SKM-1 (cell line): ENCODE data around the gene SYDE2.
"Not testable (repeated sequence)": the region's sequence is repeated elsewhere in the genome, so short reads cannot be mapped to it uniquely, and the experiment has no call there.

Source experiments
- DNase-seq: peaks from one replicate; lab custom pipeline; 2025; ENCODE audit not compliant: unreplicated experiment; lab: John Stamatoyannopoulos, UW

SYDE2 gene, protein sequence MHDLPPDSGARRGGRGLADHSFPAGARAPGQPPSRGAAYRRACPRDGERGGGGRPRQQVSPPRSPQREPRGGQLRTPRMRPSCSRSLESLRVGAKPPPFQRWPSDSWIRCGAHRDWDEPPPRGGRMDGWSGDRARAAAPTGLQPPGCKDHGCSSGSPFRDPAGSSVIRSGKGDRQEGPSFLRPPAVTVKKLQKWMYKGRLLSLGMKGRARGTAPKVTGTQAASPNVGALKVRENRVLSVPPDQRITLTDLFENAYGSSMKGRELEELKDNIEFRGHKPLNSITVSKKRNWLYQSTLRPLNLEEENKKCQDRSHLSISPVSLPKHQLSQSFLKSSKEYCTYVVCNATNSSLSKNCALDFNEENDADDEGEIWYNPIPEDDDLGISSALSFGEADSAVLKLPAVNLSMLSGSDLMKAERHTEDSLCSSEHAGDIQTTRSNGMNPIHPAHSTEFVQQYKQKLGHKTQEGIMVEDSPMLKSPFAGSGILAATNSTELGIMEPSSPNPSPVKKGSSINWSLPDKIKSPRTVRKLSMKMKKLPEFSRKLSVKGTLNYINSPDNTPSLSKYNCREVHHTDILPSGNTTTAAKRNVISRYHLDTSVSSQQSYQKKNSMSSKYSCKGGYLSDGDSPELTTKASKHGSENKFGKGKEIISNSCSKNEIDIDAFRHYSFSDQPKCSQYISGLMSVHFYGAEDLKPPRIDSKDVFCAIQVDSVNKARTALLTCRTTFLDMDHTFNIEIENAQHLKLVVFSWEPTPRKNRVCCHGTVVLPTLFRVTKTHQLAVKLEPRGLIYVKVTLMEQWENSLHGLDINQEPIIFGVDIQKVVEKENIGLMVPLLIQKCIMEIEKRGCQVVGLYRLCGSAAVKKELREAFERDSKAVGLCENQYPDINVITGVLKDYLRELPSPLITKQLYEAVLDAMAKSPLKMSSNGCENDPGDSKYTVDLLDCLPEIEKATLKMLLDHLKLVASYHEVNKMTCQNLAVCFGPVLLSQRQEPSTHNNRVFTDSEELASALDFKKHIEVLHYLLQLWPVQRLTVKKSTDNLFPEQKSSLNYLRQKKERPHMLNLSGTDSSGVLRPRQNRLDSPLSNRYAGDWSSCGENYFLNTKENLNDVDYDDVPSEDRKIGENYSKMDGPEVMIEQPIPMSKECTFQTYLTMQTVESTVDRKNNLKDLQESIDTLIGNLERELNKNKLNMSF

DNA sequence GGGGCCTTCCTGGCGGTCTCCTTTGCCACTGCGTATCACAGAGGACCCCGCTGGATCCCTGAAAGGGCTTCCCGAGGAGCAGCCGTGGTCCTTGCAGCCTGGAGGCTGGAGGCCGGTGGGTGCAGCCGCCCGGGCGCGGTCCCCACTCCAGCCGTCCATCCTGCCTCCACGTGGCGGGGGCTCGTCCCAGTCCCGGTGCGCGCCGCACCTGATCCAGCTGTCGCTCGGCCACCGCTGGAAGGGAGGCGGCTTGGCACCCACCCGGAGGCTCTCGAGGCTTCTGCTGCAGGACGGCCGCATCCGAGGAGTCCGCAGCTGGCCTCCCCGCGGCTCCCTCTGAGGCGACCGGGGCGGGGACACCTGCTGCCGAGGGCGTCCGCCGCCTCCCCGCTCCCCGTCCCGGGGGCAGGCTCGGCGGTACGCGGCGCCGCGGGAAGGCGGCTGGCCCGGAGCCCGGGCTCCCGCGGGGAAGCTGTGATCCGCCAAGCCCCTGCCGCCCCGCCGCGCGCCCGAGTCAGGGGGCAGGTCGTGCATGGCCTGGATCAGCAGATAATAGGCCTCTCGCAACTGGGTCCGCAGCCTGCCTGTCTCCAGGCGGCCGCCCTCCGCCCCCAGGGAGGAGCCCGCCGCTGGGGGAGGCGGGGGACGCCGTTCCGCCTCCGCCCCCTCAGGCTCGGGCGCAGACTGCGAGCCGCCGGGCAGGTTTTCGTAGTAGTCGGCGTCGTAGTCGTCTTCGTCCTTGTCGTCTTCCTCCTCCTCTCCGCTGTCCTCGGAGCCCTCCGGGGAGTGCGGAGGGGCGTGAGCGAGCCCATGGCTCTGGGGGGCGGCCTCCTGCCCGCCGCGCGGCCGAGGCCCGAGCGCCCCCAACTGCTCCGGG, at the start of gene SYDE2:
Gene SYDE2 (minus strand): TSS at position 554 of the 877 bp plus-strand sequence. CDS start 20 bp downstream, at position 534.
- DNase-seq: peak; percentile 72

DNA sequence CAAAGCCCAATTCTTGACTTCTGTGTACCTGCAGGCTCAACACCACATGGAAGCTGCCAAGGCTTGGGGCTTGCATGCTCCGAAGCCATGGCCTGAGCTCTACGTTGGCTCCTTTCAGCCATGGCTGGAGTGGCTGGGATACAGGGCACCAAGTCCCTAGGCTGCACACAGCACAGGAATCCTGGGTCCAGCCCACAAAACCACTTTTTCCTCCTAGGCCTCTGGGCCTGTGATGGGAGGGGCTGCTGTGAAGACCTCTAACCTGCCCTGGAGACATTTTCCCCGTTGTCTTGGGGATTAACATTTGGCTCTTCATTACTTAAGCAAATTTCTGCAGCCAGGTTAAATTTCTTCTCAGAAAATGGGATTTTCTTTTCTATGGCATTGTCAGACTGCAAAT, 48.2 kb upstream of the SYDE2 start:
- DNase-seq: not testable (repeated sequence)

DNA sequence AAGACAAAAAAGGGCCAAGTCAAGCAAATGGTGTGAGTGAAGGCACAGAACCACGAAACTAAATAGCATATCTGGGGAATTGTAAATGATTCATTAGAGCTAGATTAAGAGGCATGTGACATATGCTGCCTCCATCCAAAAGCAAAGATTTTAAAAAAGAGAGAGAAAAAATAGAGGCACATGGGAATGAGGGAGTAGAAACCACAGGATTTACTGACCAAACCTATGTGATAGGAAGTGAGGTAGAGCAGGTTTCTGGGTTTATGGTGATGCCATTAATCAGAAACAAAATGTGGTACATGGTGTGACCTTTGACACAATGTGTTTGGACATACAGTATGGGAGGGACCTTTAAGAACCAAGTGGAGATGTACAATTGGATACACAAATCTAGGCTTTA, 45.1 kb upstream of the SYDE2 start:
- DNase-seq: no peak

DNA sequence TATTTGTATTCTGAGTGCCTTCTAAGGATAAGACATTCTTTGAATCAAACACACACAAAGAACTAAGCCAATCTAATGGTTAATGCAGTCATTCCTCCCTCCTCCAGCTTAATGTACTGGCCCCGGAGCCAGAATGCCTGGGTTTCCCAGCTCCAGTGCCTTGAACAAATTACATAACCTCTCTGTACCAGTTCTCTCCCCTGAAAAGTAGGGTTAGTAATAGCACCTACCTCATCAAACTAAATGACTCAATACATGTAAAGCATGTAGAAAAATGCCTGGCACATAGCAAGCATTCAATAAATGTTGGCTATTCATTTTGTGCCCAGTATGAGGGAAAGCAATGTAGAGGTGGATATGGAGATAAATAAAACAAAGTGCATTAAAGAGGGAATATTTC, 44.6 kb upstream of the SYDE2 start:
- no peak for DNase-seq

DNA sequence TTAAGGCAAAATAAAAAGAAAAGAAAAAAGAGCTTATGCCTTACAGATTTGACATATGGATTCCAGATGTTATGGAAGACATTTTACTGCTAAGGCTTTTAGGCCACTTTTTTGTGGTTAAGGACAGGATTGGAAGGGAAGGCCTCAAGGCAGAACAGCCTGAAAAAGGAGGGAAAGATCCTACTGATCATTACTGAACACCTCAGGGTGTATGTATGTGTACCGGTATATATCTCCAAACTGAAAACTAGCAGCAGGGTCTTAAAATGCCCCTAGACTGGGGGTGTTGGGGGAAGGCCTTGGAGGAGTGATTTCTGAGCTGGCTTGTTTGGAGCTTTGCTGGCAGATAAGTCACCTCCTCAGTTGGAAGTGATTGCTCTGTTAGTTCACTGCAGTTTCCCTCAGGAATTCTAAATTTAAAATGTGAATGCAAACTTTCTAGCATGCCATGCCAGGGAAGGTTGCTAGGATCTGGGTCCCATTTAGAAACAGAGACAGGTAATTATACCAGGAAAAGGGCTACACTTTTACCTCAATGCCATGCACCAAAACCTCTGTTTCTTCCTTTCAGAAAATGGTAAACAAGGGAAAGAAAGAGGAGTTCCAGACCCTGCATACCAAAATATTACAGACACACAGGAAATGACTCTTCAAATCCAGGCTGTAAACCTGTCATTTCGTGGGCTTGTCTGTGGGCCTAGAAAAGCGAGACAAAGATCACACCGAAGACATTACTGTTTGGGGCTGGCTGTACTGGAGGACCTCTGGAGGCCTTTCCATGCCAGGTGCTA, 43.6 kb upstream of the SYDE2 start:
- DNase-seq: no peak

DNA sequence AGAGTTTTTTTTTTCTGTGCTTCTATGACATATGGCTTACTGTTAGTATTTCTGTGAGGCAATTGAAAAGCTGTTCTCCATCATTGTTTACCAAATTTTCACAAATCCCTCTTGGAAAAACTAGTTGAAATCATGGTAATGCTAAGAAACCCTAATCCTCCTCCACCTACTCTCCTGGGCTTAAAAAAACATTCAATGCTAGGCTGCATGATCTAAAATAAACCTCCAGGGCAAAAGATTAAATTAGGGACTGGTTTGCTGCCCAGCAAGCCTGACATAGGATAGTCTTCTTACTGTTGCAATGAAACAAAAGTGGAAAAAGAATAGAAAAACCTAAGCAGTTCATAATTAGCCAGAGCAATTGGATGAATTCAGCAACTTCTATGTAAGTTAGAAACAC, 42.6 kb upstream of the SYDE2 start:
- DNase-seq: no peak

DNA sequence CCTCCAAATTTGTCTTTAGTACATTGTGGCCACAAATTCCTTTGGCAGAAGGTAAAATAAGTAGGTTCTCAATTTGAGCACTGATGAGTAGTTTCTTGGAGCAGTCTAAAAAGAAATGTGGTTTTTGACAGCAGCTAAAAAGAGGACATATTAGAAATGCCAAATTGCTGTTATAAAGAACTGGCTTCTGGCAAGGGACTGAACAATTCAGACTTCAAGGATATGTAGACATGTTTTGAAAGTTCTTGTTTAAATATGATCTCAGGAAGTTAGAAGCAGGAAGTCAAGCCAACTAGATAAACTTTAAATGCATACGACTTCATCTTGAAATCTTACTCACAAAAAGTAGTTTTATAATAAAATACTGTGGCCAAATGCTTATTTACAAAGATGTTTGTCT, 39.8 kb upstream of the SYDE2 start:
- DNase-seq: no peak

DNA sequence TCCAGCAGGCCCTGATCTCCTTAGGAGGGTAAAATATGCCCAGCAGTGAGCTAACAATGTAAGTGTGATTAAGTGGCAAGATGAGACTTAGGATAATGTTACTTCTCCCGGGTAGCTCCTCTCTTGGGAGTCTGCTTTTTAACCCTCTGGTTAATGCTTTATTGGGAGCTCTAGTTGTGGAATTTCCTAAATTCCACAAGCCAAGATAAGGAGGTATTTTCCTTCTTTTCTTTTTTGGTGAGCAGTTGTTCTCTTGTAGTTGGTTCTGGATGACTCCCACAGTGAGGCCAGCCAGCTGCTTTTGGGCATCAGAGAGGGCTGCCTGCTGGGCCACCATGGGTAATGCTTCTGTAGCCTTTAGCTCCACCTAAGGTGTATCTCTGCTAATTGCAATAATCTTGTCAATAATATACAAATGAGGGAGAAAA, 39.4 kb upstream of the SYDE2 start:
- DNase-seq: no peak

DNA sequence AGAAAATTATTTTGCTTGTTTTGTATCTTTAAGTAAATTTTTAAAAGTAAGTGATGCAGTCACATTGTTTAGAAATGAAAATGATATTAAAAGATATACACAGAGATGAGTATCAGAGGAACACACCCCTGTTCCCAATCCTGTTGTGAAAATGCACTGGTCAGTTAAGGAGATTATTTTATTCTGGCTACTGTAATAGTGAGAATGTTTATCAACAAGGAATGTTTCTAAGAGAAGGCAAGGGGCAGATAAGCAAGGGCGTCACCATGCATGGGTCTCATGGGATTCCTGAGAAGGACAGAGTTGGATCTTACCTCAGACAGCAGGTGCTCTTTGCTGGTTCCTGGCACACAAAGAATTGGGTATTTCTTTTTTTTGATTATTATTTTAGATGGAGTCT, 36.8 kb upstream of the SYDE2 start:
- DNase-seq: no peak

DNA sequence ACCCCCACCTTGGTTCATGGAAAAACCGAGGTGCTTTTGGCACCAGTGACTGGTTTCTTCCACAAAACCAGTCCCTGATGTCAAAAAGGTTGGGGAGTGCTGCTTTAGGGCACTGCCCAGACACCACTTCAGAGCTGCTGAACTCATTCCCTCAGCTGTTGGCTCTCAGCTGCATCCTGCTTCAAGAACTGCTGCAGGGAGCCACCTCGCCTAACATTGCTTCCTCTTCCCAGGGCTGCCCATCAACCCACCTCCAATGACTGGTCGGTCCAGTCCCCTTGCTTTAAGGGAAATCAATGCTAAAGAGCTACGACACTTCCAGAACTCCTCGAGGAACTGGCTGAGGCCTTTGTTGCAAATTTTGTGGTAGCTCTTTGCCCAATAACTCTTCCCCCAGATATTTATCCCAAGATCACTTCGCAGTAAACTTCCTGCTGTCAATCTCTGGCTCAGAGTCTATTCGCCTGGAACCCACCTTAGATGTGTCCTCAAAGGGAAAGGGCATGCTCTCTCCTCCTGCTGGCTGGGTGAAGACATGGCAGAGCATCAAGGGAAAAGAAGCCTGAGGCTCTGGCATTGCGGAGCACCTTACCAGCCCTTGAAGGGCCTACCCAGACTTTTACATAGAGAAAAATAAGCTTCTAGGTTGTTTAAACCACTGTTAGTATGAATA, 29.6 kb upstream of the SYDE2 start:
- DNase-seq: no peak

DNA sequence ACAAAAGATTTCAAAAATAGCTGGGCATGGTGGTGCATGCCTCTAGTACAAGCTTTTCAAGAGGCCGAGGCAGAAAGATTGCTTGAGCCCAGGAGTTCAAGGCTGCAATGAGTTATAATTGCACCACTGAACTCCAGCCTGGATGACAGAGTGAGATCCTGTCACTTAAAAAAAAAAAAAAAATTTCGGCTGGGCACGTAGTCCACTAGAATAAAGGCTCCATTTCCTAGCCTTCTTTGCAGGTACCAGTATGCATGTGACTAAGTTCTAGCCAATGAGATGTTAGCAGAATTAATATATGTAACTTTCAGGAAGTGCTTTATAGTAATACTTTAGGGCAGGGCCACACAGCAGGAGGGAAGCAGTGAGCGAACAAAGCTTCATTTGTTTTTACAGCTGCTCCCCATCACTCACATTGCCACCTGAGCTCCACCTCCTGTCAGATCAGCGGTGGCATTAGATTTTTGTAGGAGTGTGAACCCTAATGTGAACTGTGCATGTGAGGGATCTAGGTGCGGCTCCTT, 28.8 kb upstream of the SYDE2 start:
- DNase-seq: no peak

DNA sequence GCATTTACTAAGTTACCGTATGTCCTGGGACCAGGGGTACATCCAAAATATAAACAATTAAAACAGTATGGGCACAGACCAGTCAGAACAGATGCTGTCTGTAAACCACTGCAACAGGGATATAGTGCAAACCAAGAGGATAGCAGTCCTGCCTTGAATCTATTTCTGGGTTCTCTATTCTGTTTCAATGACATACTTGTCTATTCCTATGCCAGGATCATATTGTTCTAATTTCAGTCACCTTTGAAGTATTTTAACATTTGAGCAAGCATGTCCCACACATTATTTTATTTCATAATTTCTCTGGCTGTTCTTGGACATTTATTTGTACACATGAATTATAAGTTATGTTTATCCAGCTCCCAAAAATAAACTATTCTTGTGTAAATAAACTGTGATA, 28.2 kb upstream of the SYDE2 start:
- no peak for DNase-seq

DNA sequence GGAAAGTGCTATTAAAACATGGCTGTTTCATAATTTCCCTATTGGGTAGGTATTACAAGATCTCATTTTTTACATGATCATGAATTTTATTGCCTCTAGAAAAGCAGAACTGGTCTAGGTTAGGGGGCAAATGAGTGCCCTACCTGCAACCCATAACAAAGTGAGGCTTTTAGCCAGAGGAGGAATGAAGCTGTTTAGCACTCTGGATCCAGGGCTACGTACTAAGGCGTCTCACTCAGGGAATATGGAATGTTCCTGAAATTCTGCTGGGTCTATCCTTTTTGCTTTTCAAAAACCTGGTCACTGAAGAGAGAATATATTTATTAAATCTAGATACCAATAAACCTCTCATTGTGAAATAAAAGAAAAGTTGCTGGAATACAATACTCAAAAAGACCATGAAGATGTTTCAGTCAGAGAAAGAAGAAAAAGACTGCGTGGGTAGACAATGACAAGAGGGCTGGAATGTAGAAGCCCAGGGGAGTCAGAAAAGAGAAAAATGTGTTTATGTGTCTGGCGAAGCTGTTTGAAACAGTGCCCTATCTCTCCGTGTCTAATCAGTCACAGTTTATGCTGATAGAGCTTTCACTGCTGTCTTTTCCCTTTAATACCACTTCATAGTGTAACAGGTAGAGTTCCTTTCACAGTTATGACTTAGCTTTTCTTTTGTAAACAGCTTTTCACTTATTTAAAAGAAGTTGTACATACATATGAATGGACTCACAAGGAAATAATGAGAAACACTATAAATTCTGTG, 25.0 kb upstream of the SYDE2 start:
- no peak for DNase-seq

DNA sequence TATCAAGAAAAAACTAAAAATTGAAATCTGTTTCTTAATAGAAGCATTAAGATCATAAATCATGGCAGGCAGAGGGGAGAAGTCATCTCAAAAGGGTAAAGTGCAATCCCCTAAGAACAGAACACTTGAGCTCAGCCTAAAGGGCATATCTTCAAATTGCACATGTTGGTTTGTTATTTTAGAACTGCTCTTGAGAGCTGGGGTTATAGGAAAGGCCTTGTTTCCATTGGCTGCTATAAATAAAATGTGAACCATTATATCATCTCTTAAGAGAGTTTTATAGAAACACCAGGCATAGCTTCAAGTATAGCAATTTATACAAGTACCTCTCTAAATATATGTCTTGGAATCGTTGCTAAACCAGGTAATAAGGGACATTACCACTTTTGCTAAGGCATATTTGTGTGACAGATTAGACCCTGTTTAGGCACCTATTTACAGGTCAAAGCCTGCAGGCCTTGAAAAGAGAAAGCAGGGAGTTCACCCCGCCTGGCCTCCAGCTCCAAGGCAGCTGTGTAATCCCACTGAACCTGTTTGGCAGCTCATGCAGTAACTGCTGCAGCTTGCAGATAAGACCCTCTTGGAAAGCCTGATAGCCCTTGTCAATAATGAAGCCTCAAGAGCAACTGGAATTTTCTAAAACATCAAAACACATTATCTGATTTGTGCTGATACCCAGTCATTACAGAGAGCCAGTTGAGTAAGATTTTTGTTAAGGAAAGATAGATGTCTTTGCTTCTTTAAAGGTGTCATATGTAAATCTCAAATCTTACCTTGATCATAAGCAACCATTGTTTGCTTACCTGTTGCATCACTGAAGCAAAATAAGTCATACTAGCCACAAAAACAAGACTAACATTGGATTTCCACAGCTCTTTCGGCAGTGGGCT, 24.2 kb upstream of the SYDE2 start:
- no peak for DNase-seq

DNA sequence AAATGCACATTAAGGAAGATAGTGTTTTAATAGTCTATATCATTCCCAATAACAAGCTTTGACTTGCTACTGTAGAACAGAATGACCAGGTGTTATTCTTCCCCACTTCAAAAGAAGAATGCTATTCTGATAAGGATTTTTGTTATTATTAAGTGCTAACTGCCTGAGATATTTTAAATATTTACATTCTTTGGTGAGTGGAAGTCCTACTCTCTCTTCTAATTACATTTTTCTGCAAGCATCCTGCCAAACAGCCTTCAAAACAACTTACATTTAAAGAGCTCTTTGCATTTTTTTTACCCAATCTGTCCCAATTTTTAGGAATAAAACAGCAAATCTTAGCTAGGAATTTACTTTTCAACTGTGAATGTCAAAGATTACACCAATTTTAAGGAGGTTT, 23.5 kb upstream of the SYDE2 start:
- no peak for DNase-seq

DNA sequence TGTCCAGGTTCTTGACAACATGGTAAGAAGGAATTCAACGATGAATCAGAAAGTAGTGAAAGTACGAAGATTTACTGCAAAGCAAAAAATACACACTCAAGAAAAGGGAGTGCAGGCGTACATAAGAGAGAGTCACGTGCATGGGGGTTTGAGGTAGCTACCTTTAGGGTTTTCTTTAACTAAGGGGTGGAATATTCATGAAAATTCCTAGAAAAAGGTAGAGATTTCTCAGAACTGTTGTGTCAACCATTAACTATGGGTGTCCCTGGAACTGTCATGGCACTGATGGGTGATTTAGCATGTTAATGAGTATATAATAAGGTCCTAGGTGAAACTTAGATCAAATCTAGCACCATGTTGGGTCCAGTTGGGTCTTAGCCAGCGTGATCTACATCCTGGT, 22.5 kb upstream of the SYDE2 start:
- no peak for DNase-seq

DNA sequence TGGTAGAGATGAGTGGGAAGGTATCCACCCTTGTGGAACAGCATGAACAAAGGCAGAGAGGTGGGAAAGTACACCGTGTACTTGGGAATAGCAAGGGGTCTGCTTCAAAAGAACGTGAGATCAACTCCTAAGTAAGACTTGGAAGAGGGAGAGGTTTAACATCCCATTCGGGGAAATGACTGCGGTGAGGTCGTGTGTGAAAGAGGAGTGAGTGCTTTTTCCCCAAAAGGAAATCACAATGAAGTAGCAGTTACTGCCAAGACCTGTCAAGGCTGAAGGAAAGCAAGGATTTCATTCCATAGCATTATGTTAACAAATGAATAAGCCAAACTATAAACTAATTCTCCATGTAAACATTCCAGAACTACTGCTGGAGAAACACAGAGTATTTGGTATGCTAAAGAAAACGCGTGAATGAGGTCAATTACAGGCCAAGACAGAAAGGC, 20.0 kb upstream of the SYDE2 start:
- DNase-seq: no peak
